Measurements from ENCODE around the gene DDAH1.

DDAH1 gene

DNA sequence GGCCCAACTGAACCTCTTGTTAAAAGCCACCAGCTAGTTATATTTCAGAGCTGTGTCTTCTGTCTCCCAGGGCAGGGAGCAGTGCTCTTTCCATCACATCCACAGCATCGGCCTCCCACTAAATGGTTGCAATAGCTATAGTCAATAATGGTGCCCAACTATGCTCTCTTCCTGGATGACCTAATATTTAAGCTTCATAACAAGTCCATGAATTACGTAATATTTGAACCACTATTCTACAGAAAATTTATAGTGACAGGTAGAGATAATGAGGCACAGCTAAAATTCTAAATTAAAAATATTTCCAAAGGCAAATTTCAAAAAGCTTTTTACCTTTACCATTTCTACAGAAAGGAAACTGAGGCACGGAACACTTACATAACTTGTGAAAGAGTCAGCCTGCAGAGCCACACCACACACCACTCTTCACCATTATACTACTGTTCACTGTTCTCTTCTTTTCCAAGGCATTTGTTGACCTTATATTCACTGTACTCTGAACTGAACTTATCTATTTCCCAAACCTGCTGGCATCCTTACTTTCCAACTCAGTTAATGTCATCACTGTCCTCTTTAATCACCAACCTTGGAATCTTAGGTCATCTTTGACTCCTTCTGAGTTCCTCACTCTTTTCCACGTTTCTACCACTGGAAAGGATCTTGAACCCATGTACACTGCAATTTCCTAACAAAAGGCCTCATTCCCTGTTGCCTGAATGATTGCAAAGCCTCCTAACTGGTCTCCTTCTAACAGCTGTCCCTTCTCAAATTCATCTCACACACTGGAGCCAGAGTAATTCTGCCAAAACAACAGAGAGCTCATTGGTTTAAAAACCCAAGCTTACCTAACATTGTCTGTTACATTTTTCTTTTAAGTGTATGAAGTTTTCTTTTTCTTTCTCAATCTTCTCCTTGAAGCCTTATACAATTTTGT lies 85.5 kb downstream of the DDAH1 start:
- POLR2A ChIA-PET: no interaction called here
- no peak for TF ChIP-seq CTCF (IDR thresholded peaks at IDR 0.05; ENCODE audit: control extremely low read depth, extremely low read depth, low read depth, missing control alignments)
- CTCF ChIA-PET: interaction anchor here (1.2 to 1.5 kb wide), 3 partner anchors 11 to 33 kb away, joined by 3 read pairs; no protein-coding TSS in a partner anchor
- no peak for DNase-seq (ENCODE audit: extremely low spot score)

GRCh38 chr1:85378534-85378933 lies 86.4 kb downstream of the DDAH1 start:
- ChIA-PET CTCF (interaction anchor here (1.5 to 3.1 kb wide), 2 partner anchors 14 to 17 kb away, joined by 3 to 11 read pairs; no protein-coding TSS in a partner anchor), POLR2A (no interaction called here)
- no peak for TF ChIP-seq CTCF (IDR thresholded peaks at IDR 0.05; ENCODE audit: control extremely low read depth, extremely low read depth, low read depth, missing control alignments)
- no peak for DNase-seq (ENCODE audit: extremely low spot score)

- no peak for TF ChIP-seq CTCF (IDR thresholded peaks at IDR 0.05; ENCODE audit: control extremely low read depth, extremely low read depth, low read depth, missing control alignments)
- ChIA-PET POLR2A (no interaction called here), CTCF (interaction anchor here (1.0 to 3.1 kb wide), 2 partner anchors 9 to 15 kb away, joined by 3 to 11 read pairs; no protein-coding TSS in a partner anchor)
- no peak for DNase-seq (ENCODE audit: extremely low spot score)
These were observed 88.6 kb downstream of the DDAH1 start for GRCh38 chr1:85376356-85376755.

DNA sequence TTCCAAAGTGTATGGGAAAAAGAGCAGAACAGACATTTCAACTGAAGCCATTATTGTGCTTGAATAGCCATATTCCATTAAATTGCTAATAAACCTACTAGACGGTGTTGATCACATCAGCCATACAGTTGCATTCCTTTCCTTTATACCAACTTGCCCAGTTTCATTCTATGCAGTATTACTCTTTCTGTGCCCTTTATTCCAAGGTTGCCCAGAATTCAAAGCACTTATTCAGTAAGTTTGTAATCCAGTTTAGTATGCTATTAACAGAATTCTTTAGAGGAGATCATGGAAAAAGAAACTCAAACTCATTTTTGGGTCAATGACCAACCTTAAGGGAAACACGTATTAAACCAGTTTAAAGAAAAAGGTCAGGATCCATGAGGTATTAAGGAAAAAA lies 89.5 kb downstream of the DDAH1 start:
- CTCF ChIA-PET: interaction anchor here (1.9 kb wide), 1 partner anchor 26 kb away, joined by 8 read pairs; no protein-coding TSS in a partner anchor
- TF ChIP-seq CTCF (IDR thresholded peaks at IDR 0.05; ENCODE audit: control extremely low read depth, extremely low read depth, low read depth, missing control alignments): no peak
- no peak for DNase-seq (ENCODE audit: extremely low spot score)
- POLR2A ChIA-PET: no interaction called here

DNA sequence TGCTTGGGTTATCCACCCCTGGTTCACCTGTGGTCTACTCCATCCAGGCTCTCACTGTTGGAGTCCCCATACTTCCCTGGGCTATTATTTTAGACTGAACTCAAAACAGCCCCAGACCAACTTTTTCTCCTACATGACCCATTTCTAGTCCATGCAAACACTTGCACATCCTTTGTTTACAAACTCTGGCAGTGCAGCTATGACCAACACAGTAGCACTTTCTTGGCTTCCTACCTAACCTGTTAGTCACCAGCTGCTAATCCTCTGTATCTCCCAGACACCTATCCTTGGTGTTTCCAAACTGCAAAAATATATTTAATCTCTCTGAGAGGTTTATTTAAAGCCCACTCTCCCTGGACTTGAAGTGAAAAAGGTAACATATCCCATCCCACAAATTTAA lies 90.8 kb downstream of the DDAH1 start:
- ChIA-PET POLR2A (no interaction called here), CTCF (interaction anchor here (1.9 kb wide), 1 partner anchor 27 kb away, joined by 8 read pairs; no protein-coding TSS in a partner anchor)
- TF ChIP-seq CTCF (IDR thresholded peaks at IDR 0.05; ENCODE audit: control extremely low read depth, extremely low read depth, low read depth, missing control alignments): no peak
- DNase-seq (ENCODE audit: extremely low spot score): no peak

DNA sequence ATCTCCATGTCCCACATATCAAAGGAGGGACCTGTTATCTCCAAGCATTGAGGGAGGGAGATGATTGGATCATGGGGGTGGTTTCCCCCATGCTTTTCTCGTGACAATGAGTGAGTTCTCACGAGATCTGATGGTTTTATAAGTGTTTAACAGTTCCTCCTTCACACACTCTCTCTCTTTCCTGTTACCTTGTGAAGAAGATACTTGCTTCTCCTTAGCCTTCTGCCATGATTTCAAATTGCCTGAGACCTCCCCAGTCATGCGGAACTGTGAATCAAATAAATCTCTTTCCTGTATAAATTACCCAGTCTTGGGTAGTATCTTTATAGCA lies 91.6 kb downstream of the DDAH1 start:
- DNase-seq (ENCODE audit: extremely low spot score): no peak
- CTCF ChIA-PET: interaction anchor here (1.7 to 2.4 kb wide), 3 partner anchors 10 to 28 kb away, joined by 5 to 8 read pairs (median 7); no protein-coding TSS in a partner anchor
- TF ChIP-seq CTCF (IDR thresholded peaks at IDR 0.05; ENCODE audit: control extremely low read depth, extremely low read depth, low read depth, missing control alignments): no peak
- POLR2A ChIA-PET: no interaction called here

Measured in GM10248 (cell line).